ENCODE results near the gene TMED1.
"Not testable (repeated sequence)": the region's sequence is repeated elsewhere in the genome, so short reads cannot be mapped to it uniquely, and the experiment has no call there.

TMED1 gene

GRCh38 chr19:10835754-10836478 lies at the start of gene TMED1:
TSS of gene TMED1 (minus strand) at chr19:10836212. CDS start at chr19:10836191, 21 bp downstream.
- peak; percentile 87 for DNase-seq

- DNase-seq: no peak
Measured at GRCh38 chr19:10885201-10886169, 49.5 kb upstream of the TMED1 start.

- DNase-seq: no peak
Measured at GRCh38 chr19:10884274-10884673, 48.3 kb upstream of the TMED1 start.

- DNase-seq: no peak
Measured at GRCh38 chr19:10882108-10882457, 46.1 kb upstream of the TMED1 start.

GRCh38 chr19:10881403-10882107 lies 45.5 kb upstream of the TMED1 start:
- no peak for DNase-seq

- no peak for DNase-seq
Measured at GRCh38 chr19:10878253-10878652, 42.2 kb upstream of the TMED1 start.

- not testable (repeated sequence) for DNase-seq
Measured at GRCh38 chr19:10877608-10878007, 41.6 kb upstream of the TMED1 start.

GRCh38 chr19:10876459-10877240 lies 40.6 kb upstream of the TMED1 start:
- DNase-seq: no peak

- DNase-seq: no peak
Measured at GRCh38 chr19:10874024-10874423, 38.0 kb upstream of the TMED1 start.

GRCh38 chr19:10872546-10873107 lies 36.6 kb upstream of the TMED1 start:
- DNase-seq: no peak

- peak; percentile 19 for DNase-seq
Measured at GRCh38 chr19:10871711-10872545, 35.9 kb upstream of the TMED1 start.

- DNase-seq: peak; percentile 99
Measured at GRCh38 chr19:10870955-10871603, 35.1 kb upstream of the TMED1 start, which contains the start of gene CARM1. TSS of gene CARM1 (plus strand) at chr19:10871553. CDS start at chr19:10871703, 150 bp downstream.

GRCh38 chr19:10870501-10870954 lies 34.5 kb upstream of the TMED1 start:
- no peak for DNase-seq

GRCh38 chr19:10869872-10870311 lies 33.9 kb upstream of the TMED1 start:
- not testable (repeated sequence) for DNase-seq

GRCh38 chr19:10868872-10869547 lies 33.0 kb upstream of the TMED1 start:
- DNase-seq: no peak

GRCh38 chr19:10866495-10866894 lies 30.5 kb upstream of the TMED1 start:
- no peak for DNase-seq

- DNase-seq: peak; percentile 65
Measured at GRCh38 chr19:10864538-10864899, 28.5 kb upstream of the TMED1 start.

GRCh38 chr19:10863107-10863717 lies 27.2 kb upstream of the TMED1 start:
- DNase-seq: no peak

- no peak for DNase-seq
Measured at GRCh38 chr19:10862561-10863106, 26.6 kb upstream of the TMED1 start.
